Adipose tissue (tissue), 3 donors: ENCODE measurements around the gene CSPG4. TPM values are rescaled to one million over a fixed set of nuclear protein-coding genes. Genes with fewer than 3 reads are reported as not detected.
"Not testable (repeated sequence)": the region's sequence is repeated elsewhere in the genome, so short reads cannot be mapped to it uniquely, and the experiment has no call there.

ENCODE experiments used
- H3K27ac ChIP-seq: one replicate; pipeline ENCODE4 v1.5.1; 2013; ENCODE audit warnings: low read depth, low read length
- WGBS, 3 donors: extraction: QIAGEN DNeasy Blood & Tissue Kit; methylation state at CpG; one replicate each; pipeline ENCODE4 v1.1.7; 2013; 5-methylcytosine and 5-hydroxymethylcytosine counted together
- polyA plus RNA-seq, 3 donors: library from polyadenylated mRNA; stranded (reverse); fragments of 200-250 nt; gene quantifications; one replicate each; pipeline ENCODE4 v1.2.3, GENCODE V29; 2013
- donor health status: healthy with polysubstance abuse.
- donor health status: Bipolar disorder and iron deficiency.
- donor health status: healthy.

Gene CSPG4
- polyA plus RNA-seq, 3 donors, result 7.4 to 82.9 (median 25.3) TPM

DNA sequence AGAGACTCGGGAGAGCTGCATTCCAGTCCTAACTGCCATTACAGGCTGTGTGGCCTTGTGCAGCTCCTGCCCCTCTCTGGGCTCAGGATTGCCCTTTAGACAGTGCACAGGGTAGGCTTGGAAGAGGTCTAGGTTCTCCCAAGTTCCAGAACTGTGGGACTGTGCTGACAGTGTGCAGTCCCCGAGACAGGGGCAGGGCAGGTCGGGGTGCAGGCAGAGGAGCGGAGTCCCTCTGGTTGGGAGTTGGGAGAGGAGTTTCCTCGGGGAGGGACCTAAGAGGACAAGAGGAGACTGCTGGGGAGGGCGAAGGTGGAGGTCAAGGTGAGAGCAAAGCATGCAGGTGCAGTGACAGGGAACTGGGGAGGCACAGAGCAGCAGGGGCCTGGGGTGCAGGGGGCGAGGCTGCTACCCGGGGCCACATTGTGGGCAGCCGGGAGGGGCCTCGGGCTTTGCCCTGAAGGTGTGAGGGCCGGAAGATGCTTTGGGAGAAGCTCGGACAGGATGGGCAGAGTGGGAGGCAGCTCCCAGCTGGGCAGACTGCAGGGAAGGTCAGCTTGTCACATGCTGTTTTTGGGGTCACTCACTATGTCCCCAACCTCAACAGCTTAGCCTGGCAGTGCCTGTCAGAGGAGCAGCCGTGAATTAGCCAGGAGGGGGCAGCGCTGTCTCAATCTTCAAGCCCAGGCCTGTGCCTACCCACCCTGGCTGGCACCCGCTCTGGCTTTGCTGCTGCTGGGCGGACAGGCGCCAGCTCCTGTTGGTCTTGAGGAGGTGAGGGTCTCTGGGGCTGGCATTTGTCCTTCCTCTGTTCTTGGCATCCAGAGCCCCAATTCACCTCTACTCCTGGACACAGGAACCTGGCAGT is 15.4 kb upstream of the CSPG4 start:
- no peak overlapping the region for H3K27ac ChIP-seq
- 48 to 61% (median 58%) methylated on average over 17 of the region's 17 CpGs for WGBS, 3 donors

DNA sequence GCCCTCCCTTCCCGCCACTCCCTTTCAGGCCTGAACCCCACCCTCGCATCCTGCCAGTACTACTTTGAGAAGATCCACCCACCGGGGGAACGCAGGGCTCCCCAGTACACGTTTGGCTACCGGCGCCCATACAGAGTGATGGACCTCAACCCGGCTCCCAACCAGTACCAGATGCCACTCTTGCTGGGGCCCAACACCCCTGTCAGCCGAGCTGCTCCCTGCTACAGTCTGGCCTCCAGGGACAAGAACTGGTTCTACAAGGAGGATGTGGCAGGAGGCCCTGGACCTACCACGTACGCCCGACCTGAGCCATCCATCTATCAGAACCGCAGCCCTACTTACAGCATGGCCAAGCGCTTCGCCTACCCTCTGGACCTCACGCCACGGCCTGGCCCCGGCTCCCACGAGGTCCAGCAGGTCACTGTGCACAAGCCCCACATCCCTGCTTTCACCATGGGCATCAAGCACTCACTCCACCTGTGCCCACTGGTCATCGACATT is 14.4 kb upstream of the CSPG4 start:
- H3K27ac ChIP-seq, result no peak overlapping the region
- 79 to 87% (median 81%) methylated on average over 20 of the region's 20 CpGs for WGBS, 3 donors

DNA sequence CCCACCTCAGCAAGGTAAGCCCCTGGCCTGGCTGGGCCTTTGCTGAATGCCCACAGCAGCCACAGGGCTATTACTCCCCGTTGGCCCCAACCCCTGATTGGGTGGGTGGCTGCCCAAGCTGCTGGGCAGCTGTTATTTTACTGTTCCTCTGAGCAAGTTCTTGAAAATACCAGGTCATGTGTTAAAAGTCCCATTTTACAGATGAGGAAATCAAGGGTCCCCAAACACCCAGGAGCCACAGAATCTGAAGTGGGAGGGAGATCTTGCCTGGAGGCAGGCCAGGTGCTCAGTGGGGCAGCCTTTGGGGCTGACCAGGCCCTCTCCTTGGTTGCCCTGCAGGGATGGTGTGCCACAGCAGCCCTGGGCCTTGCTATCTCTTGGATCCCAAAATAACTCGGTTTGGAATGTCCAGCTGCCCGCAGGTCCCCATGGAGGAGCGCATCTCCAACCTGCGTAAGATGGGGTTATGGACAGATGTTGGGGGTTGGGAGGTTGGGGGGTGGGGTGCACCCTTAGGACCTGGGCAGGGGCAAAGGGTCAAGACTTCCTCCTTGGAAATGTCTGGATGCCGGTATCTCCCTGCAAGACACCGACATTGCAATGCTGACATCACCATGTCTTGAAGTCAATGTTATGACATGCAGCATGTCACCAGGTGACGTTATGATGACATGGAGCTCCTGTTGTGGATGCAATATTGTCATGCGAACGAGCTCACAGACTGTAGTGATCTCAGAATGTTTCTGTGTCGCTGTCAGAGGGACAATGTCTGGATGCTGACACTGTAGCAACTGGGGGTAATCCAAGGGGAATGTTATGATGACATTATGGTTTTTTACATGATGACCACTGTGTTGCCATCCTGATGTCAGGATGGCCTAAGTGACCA is 13.3 kb upstream of the CSPG4 start:
- 82 to 87% (median 84%) methylated on average over 11 of the region's 11 CpGs for WGBS, 3 donors
- no peak overlapping the region for H3K27ac ChIP-seq

DNA sequence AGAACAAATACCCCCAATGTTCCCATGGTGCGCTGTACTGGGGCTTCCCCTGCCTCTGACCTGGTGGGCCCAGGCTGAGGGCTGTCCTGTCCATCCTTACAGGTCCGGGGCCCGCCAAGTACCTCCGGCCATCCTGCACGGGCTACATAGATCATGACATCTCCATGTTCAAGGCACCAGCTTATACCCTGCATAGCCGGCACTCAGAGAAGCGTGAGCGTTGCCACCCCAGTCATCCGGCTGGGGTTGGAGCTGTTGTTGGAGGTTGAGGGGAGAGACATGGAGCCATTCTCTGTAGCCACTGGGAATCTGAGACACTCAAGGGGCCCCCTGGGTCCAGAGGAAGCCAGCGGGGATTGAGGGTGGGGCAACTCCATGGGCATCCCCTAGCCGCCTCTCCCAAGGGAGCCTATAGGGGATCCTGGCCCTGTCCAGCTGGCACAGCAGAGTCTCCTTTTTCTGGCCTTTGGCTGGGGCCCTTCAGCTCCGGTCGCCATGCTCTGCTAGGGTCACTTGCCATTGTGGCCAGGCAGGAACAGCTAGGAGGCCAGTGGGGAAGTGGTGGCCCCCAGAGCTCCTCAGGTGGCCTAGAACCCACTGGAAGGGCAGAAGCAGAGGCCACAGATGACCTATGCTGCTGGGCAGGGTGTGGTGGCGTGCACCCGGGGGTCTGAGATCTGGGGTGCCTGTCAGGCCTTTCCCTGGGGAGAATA is 12.5 kb upstream of the CSPG4 start:
- no peak overlapping the region for H3K27ac ChIP-seq

GRCh38 chr15:75723847-75724660 is 11.4 kb upstream of the CSPG4 start:
- 21 to 37% (median 23%) methylated on average over 9 of the region's 9 CpGs for WGBS, 3 donors
- no peak overlapping the region for H3K27ac ChIP-seq

More for the DNA sequence above, 12.5 kb upstream of the CSPG4 start:
- WGBS, 3 donors, result 88 to 90% (median 89%) methylated on average over 15 of the region's 15 CpGs

DNA sequence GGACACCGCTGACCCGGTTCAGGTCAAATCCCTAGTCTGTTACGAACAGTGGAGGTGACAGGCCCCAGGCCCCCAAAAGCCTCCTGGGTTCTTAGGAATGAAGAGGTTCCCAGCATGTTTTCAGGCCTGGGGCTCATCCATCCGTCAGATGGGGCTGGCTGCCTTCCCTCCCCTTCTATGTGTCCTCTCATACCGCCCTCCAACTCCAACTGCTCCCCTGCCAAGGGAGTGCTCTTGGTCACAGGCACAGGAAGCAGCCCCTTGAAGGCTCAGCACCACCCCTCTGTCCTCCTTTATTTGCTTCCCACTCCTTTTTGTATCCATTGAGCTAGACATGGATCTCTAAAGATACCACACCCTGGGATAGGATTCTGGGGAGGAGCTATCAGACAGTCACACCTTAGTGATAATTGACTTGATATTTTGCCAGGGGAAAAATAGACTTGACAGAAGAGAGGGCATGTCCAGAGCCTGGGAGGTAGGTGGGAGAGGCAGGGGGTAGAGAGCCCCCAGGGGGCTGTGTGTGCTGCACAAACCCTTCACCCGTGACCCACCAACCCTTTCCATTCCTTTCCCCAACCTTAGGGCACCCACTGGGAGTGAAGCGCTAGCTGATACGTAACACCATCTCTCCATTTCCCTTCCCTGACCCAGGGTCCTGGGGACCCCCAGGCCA is 10.7 kb upstream of the CSPG4 start:
- WGBS, 3 donors, result 74 to 78% (median 78%) methylated on average over 8 of the region's 8 CpGs
- H3K27ac ChIP-seq, result no peak overlapping the region

DNA sequence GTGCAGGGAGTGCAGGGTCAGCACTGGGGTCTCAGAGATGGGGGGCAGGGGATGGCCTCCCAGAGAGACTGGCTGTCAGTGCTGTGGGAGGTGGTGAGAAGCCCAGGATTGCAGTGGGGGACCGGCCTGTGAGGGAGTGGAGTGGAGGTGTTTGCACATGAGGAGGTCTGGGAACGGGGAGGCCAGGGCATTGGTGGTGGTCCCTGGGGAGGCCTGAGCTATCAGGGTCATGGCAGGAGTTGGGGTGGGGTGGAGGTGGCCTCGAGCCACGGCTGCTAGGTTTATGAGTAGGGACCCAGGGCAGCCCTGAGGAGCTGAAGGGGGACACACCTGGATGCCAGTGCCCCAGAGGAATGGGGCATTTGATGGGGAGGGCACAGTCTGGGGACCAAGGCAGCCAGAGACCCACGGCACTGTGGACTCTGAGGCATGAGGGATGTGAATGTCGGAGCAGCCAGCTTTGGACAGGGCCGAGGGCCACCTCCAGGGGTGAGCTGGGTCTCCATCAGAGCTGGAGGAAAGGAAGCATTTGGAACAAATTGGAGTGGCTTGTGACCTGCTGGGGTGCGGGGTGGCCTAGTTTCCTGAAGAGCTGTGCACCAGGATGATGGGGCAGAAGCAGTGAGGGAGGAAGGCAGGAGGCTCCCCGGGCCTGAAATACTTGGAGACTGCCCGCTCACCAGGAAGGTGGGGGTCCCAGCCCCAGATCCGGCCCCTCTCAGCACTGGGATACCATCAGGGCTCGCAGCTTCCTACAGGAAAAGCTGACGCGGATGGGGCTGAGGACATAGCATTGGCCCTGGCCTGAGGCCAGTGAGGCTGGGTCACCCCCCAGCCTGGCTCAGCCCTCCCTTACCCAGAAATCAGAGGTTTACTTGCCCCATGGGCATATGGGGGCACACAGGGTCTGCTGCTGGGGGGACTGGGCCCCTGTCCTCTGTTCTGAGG is 9.5 kb upstream of the CSPG4 start:
- whole genome bisulfite sequencing, 3 donors, result 83 to 88% (median 87%) methylated on average over 14 of the region's 14 CpGs
- H3K27ac ChIP-seq, result no peak overlapping the region

DNA sequence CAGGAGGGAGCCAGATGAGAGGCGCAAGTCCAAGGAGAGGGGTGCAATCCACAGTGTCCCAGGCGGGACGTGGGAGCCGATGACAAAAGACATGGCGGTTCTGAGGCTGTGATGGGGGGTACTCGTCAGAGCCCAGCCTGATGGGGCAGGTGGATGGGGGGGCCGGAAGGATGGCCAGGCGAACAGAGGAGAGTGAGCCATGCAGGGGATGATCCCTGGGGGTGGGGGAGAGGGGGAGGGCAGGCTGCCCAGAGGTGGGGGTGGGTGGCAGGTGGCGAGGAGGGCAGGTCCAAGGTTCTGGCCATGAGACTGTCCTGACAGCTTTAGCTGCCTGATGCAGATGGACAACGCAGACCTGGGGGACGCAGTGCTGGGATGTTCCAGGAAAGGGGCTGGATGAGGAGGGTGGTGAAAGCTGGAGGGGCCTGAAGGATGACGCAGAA is 8.9 kb upstream of the CSPG4 start:
- WGBS, 3 donors, result 83 to 89% (median 83%) methylated on average over 11 to 12 of the region's 12 CpGs
- no peak overlapping the region for H3K27ac ChIP-seq

DNA sequence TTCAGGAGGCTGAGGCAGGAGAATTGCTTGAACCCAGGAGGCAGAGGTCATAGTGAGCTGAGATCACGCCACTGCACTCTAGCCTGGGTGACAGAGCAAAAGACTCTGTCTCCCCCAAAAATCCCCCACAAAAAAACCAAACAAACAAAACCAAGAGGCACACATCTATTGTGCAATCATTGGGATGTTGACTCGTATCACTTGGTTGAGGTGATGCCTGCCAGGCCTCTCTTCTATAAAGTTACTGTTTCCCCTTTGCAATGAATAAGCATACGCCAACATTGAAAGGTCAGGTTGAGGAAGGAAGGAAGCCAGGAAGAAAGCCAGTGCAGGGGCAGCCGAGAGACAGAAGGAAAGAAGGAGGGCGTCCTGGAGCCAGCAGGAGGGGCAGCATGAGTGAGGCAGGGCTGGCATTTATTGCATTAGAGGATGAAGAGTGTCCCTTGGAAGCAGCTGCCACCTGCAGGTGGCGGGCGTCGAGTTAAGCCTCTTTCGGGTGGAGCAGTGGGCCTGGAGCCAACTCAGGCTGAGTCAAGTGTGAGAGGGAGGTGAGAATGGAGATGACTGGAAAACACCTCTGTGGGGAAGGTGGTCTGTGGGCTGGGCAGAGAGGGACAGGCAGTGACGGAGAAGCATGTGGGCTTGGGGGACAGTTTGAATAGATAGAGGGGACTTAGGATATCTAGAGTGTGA is 8.3 kb upstream of the CSPG4 start:
- WGBS, 3 donors, result 29 to 39% (median 38%) methylated on average over 10 of the region's 10 CpGs
- no peak overlapping the region for H3K27ac ChIP-seq

DNA sequence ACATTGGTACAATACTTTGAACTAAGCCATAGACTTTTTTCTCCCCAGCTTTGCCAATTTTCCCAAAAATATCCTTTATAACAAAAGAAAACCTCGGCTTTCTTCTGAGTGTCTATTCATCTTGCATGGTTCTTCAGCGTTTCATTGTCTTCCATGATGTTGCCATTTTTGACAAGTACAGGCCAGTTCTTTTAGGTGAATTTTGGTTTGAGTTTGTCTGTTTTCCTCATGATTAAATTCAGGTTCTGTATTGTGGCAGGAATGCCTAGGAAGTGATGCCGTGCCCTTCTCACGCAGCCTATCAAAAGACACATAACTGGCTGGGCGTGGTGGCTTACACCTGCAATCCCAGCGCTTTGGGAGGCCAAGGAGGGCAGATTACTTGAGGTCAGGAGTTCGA is 7.6 kb upstream of the CSPG4 start:
- 86 to 92% (median 90%) methylated on average over 7 of the region's 7 CpGs for WGBS, 3 donors
- no peak overlapping the region for H3K27ac ChIP-seq

DNA sequence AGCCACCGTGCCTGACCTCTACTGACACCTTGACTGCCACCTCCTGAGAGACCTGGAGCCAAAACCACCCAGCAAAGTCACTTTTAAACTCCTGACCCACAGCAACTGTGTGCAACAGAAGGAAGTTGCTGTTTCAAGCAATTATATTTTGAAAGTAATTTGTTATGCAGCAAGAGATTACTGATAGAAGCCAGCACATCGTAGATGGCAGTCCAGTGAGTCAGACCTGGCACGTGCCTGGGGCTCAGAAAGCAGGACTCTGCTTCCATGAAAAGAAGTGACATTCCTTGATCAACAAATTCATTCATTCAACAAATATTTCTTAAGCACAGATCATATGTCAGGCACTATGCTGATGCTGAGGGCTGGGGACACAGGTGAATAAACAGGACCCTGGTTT is 5.7 kb upstream of the CSPG4 start:
- no peak overlapping the region for H3K27ac ChIP-seq
- WGBS, 3 donors, result 56 to 65% (median 61%) methylated on average over 3 of the region's 3 CpGs

DNA sequence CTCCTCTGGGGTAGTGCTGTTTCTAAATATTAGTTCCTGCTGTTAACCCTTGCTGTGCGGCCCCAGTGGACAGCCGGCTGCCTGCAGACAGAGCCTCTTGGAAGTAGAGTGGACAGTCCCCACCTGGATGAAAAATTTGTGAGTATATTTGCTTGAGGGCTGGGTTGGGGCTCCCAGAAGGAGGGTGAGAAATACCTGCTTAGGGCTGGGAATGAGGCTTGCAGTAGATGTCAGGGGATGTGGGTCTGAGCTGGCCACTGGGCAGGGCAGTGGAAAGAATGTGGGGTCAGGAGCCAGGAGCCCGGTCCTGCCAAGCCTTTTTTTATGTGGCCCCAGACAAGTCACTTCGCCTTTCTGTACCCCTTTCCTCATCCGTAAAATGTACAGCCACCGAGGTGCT is 4.4 kb upstream of the CSPG4 start:
- 77 to 84% (median 83%) methylated on average over 6 of the region's 6 CpGs for WGBS, 3 donors

DNA sequence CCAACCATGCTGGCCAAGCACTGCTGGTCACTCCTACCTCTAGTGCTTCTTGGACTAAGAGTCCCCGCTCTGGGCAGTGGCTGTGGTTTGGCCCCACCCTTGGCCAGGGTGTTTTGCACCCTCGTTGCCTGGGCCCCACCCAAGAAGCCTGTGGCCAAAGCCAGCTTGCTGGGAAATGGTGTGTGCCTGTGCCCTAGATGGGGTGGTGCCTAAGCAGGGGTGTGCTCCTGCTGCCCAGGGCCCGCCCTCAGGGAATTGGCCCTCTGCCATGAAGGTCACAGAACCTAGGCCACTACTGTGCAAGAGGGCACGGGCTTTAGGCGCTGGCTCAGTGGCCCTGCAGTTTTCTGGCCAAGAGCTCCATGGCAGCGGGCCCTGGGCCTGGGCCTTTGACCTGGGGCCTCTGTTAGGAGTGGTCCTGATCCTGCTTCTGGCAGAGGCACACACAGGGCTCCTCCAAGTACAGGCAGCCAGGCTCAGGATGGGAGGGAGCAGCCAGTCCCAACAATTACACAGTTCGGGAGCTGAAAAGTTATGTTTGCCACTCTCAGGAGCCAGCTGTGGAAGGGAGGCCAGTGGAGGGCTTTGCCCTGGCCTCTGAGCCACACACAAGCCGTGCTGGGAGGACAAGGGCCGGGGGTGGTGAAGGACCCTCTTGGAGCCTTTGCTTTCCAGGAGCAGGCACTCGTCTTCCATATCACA is 3.8 kb upstream of the CSPG4 start:
- not testable (repeated sequence) for H3K27ac ChIP-seq

More for the DNA sequence above, 4.4 kb upstream of the CSPG4 start:
- H3K27ac ChIP-seq, result not testable (repeated sequence)

GRCh38 chr15:75715312-75715832 is 2.7 kb upstream of the CSPG4 start:
- WGBS, 3 donors, result 80 to 87% (median 86%) methylated on average over 9 to 10 of the region's 10 CpGs
- not testable (repeated sequence) for H3K27ac ChIP-seq

More for the DNA sequence above, 3.8 kb upstream of the CSPG4 start:
- 32 to 90% (median 70%) methylated on average over 3 to 4 of the region's 10 CpGs for WGBS, 3 donors

- no peak overlapping the region for H3K27ac ChIP-seq
- WGBS, 3 donors, result 87 to 92% (median 89%) methylated on average over 3 of the region's 3 CpGs
Observed at GRCh38 chr15:75714195-75714594, 1.5 kb upstream of the CSPG4 start.
